ENCODE measurements around the gene SYNJ2.

DNA sequence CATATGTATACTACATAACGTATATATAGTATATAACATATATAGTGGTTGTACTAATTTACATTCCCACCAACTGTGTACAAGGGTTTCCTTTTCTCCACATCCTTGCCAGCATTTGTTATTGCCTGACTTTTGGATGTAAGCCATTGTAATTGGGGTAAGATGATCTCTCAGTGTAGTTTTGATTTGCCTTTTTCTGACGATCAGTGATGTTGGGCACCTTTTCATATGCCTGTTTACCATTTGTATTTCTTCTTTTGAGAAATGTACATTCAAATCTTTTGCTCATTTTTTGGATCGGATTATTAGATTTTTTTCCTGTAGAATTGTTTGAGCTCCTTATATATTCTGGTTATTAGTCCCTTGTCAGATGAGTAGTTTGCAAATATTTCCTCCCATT lies 11.4 kb downstream of the SYNJ2 start:
- TF ChIP-seq, protein P1, sequence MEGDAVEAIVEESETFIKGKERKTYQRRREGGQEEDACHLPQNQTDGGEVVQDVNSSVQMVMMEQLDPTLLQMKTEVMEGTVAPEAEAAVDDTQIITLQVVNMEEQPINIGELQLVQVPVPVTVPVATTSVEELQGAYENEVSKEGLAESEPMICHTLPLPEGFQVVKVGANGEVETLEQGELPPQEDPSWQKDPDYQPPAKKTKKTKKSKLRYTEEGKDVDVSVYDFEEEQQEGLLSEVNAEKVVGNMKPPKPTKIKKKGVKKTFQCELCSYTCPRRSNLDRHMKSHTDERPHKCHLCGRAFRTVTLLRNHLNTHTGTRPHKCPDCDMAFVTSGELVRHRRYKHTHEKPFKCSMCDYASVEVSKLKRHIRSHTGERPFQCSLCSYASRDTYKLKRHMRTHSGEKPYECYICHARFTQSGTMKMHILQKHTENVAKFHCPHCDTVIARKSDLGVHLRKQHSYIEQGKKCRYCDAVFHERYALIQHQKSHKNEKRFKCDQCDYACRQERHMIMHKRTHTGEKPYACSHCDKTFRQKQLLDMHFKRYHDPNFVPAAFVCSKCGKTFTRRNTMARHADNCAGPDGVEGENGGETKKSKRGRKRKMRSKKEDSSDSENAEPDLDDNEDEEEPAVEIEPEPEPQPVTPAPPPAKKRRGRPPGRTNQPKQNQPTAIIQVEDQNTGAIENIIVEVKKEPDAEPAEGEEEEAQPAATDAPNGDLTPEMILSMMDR (IDR thresholded peaks at IDR 0.05; ENCODE audit: extremely low read depth in 1 of 2, insufficient read depth in 1 of 2, low read depth in 1 of 2, low read length in 2 of 2): no peak
- no peak for TF ChIP-seq FOS (IDR thresholded peaks at IDR 0.05; ENCODE audit: borderline replicate concordance, insufficient read depth, low read length)
- no peak for TF ChIP-seq JUN (IDR thresholded peaks at IDR 0.05; ENCODE audit: borderline replicate concordance, insufficient read depth, insufficient read length, low read depth)
